ENCODE data around the gene VAMP1.
A peak's percentile ranks its signal among the peaks of the same experiment; 100 is the strongest.

The VAMP1 gene

GRCh38 chr12:6466184-6466573 is 4.3 kb downstream of the VAMP1 start:
- no peak overlapping the region for H2AFZ ChIP-seq (ENCODE audit: low read depth, low read length)
- no peak overlapping the region for H3K9ac ChIP-seq (ENCODE audit: low read length)
- H3K79me2 ChIP-seq (ENCODE audit: low read length) = no peaks in the 10 kb centered on the region

GRCh38 chr12:6465467-6466183 is 4.9 kb downstream of the VAMP1 start:
- H3K27me3 ChIP-seq (ENCODE audit: low read depth, low read length) = no peaks in the 10 kb centered on the region
- no peaks in the 10 kb centered on the region for H3K79me2 ChIP-seq (ENCODE audit: low read length)
- TF ChIP-seq EZH2phosphoT487 (IDR thresholded peaks at IDR 0.05; ENCODE audit: low read depth) = no peak
- TF ChIP-seq CTCF (IDR thresholded peaks at IDR 0.05; ENCODE audit: low read depth, low read length) = peak; percentile 82
- no peak overlapping the region for H3K27ac ChIP-seq (ENCODE audit: low read length)
- no peak overlapping the region for H3K9ac ChIP-seq (ENCODE audit: low read length)
- peaks cover 6% of the 10 kb centered on the region; the same call in 1 of the 2 replicates for H4K20me1 ChIP-seq (ENCODE audit: insufficient read depth, low read length)
- H3K4me1 ChIP-seq (ENCODE audit: low read length) = peaks cover 26% of the 10 kb centered on the region
- H3K9me3 ChIP-seq (ENCODE audit: insufficient read depth, low read length) = no peaks in the 10 kb centered on the region
- peaks cover 40% of the 10 kb centered on the region for H3K36me3 ChIP-seq (replicated peaks; ENCODE audit: low read depth, low read length)
- no peak overlapping the region for H2AFZ ChIP-seq (ENCODE audit: low read depth, low read length)
- no peak overlapping the region for H3K4me2 ChIP-seq (ENCODE audit: low read length)
- no peak overlapping the region for H3K4me3 ChIP-seq (ENCODE audit: low read length)

More at GRCh38 chr12:6466184-6466573, 4.3 kb downstream of the VAMP1 start:
- Histone ChIP-seq H3K4me1 (ENCODE audit: low read length) (peaks cover 22% of the 10 kb centered on the region), H3K4me2 (ENCODE audit: low read length) (no peak overlapping the region), H3K36me3 (replicated peaks; ENCODE audit: low read depth, low read length) (peaks cover 34% of the 10 kb centered on the region), H3K4me3 (ENCODE audit: low read length) (no peak overlapping the region), H3K27ac (ENCODE audit: low read length) (no peak overlapping the region), H4K20me1 (ENCODE audit: insufficient read depth, low read length) (peaks cover 6% of the 10 kb centered on the region; the same call in 1 of the 2 replicates), H3K27me3 (ENCODE audit: low read depth, low read length) (no peaks in the 10 kb centered on the region), H3K9me3 (ENCODE audit: insufficient read depth, low read length) (no peaks in the 10 kb centered on the region)
- TF ChIP-seq CTCF (IDR thresholded peaks at IDR 0.05; ENCODE audit: low read depth, low read length) (no peak), EZH2phosphoT487 (IDR thresholded peaks at IDR 0.05; ENCODE audit: low read depth) (no peak)

GRCh38 chr12:6464531-6464930 is 5.9 kb downstream of the VAMP1 start:
- peaks cover 47% of the 10 kb centered on the region for H3K36me3 ChIP-seq (replicated peaks; ENCODE audit: low read depth, low read length)
- no peaks in the 10 kb centered on the region for H3K9me3 ChIP-seq (ENCODE audit: insufficient read depth, low read length)
- H3K79me2 ChIP-seq (ENCODE audit: low read length) = no peaks in the 10 kb centered on the region
- peaks cover 32% of the 10 kb centered on the region for H3K4me1 ChIP-seq (ENCODE audit: low read length)
- H3K9ac ChIP-seq (ENCODE audit: low read length) = no peak overlapping the region
- H4K20me1 ChIP-seq (ENCODE audit: insufficient read depth, low read length) = peaks cover 6% of the 10 kb centered on the region; the same call in 1 of the 2 replicates
- H3K27me3 ChIP-seq (ENCODE audit: low read depth, low read length) = no peaks in the 10 kb centered on the region
- H3K4me3 ChIP-seq (ENCODE audit: low read length) = no peak overlapping the region
- no peak overlapping the region for H2AFZ ChIP-seq (ENCODE audit: low read depth, low read length)
- no peak overlapping the region for H3K27ac ChIP-seq (ENCODE audit: low read length)
- no peak overlapping the region for H3K4me2 ChIP-seq (ENCODE audit: low read length)
- TF ChIP-seq EZH2phosphoT487 (IDR thresholded peaks at IDR 0.05; ENCODE audit: low read depth) (no peak), CTCF (IDR thresholded peaks at IDR 0.05; ENCODE audit: low read depth, low read length) (no peak)

- H3K9me3 ChIP-seq (ENCODE audit: insufficient read depth, low read length) = no peaks in the 10 kb centered on the region
- H4K20me1 ChIP-seq (ENCODE audit: insufficient read depth, low read length) = peaks cover 6% of the 10 kb centered on the region; the same call in 1 of the 2 replicates
- H3K4me3 ChIP-seq (ENCODE audit: low read length) = no peak overlapping the region
- H3K36me3 ChIP-seq (replicated peaks; ENCODE audit: low read depth, low read length) = peaks cover 54% of the 10 kb centered on the region
- no peaks in the 10 kb centered on the region for H3K27me3 ChIP-seq (ENCODE audit: low read depth, low read length)
- no peak overlapping the region for H2AFZ ChIP-seq (ENCODE audit: low read depth, low read length)
- no peak overlapping the region for H3K9ac ChIP-seq (ENCODE audit: low read length)
- no peak overlapping the region for H3K27ac ChIP-seq (ENCODE audit: low read length)
- peaks cover 29% of the 10 kb centered on the region for H3K4me1 ChIP-seq (ENCODE audit: low read length)
- no peak for TF ChIP-seq EZH2phosphoT487 (IDR thresholded peaks at IDR 0.05; ENCODE audit: low read depth)
- no peak for TF ChIP-seq CTCF (IDR thresholded peaks at IDR 0.05; ENCODE audit: low read depth, low read length)
- H3K79me2 ChIP-seq (ENCODE audit: low read length) = no peaks in the 10 kb centered on the region
- no peak overlapping the region for H3K4me2 ChIP-seq (ENCODE audit: low read length)
Measured at GRCh38 chr12:6463858-6464257, 6.6 kb downstream of the VAMP1 start.

Measured in OCI-LY3 (cell line).